Testis (tissue), 3 donors: Measurements from ENCODE around the gene CUL1. TPM values are rescaled to one million over a fixed set of nuclear protein-coding genes. Genes with fewer than 3 reads are reported as not detected.

Source experiments
- DNase-seq: peaks from one replicate; pipeline ENCODE4 v3.0.0-alpha.2; 2019
- H3K27ac ChIP-seq, 2 donors: fragments of 200-600 bp; sonication (generic); one replicate each; pipeline ENCODE4 v1.5.1; 2019
- H3K27me3 ChIP-seq: fragments of 200-600 bp; sonication (generic); one replicate; pipeline ENCODE4 v1.5.1; 2019
- H3K36me3 ChIP-seq: fragments of 200-600 bp; sonication (generic); one replicate; pipeline ENCODE4 v1.5.1; 2017; ENCODE audit warnings: low read depth; ENCODE audit errors: missing control alignments
- H3K4me1 ChIP-seq: fragments of 200-600 bp; sonication (generic); one replicate; pipeline ENCODE4 v1.5.1; 2019
- H3K4me3 ChIP-seq, 2 donors: fragments of 200-600 bp; sonication (generic); one replicate each; pipeline ENCODE4 v1.5.1; 2017 to 2019
- H3K9me3 ChIP-seq: fragments of 200-600 bp; sonication (generic); one replicate; pipeline ENCODE4 v1.5.1; 2017
- POLR2A ChIP-seq: fragments of 450-650 bp; IDR thresholded peaks from one replicate; pipeline ENCODE4 v1.6.1; 2017; ENCODE audit warnings: antibody characterized with exemption, mild to moderate bottlenecking, moderate library complexity
- WGBS, 2 donors: methylation state at CpG; one replicate each; pipeline ENCODE4 v1.1.5; 2018; 5-methylcytosine and 5-hydroxymethylcytosine counted together
- intact Hi-C: fragments of 100-400 bp; cut with DNase I; formaldehyde crosslinking; loops from one replicate; pipeline ENCODE4 v1.15.1; 2023; ENCODE audit warnings: low total_unique reads
- polyA plus RNA-seq: library from polyadenylated mRNA; stranded (reverse); fragments of 350-450 nt; fragmentation: Illumina TruSeq; extraction: RNeasy Lipid Tissue Mini Kit (QIAGEN cat#74804); gene quantifications from one replicate; pipeline ENCODE4 v1.2.3, GENCODE V29; 2014; ENCODE audit warnings: low read depth, low replicate concordance; ENCODE audit not compliant: insufficient read depth
- total RNA-seq, 2 donors: library from RNA; depleted of rRNA; stranded (reverse); fragments of >200 nt; gene quantifications; one replicate each; pipeline ENCODE4 v1.2.3, GENCODE V29; 2016
- TF ChIP-seq, protein P1 (sequence below), 3 experiments: fragments of 450-650 bp in 2 of 3; fragments of 200-600 bp in 1 of 3; sonication (generic) in 1 of 3; IDR thresholded peaks; one replicate each; pipeline ENCODE4 v1.5.1; 2016 to 2019; ENCODE audit warnings: antibody characterized with exemption in 3 of 3, mild to moderate bottlenecking in 2 of 3, moderate library complexity in 1 of 3

CUL1 gene
- total and polyA plus RNA-seq, 3 donors from 2014 or later, result 151 to 206 (median 161) TPM

GRCh38 chr7:148773334-148773733 is 74.6 kb downstream of the CUL1 start:
- Histone ChIP-seq H3K9me3 (no peaks in the 10 kb centered on the region), H3K4me3 (no peak overlapping the region), H3K4me1 (no peaks in the 10 kb centered on the region), H3K27me3 (no peaks in the 10 kb centered on the region), H3K36me3 (no peaks in the 10 kb centered on the region), H3K27ac (no peak overlapping the region)
- WGBS, 2 donors, result 68 to 76% methylated on average over 10 of the region's 10 CpGs
- DNase-seq, result no peak
- intact Hi-C loops, result no loop called here
- TF ChIP-seq, protein P1, sequence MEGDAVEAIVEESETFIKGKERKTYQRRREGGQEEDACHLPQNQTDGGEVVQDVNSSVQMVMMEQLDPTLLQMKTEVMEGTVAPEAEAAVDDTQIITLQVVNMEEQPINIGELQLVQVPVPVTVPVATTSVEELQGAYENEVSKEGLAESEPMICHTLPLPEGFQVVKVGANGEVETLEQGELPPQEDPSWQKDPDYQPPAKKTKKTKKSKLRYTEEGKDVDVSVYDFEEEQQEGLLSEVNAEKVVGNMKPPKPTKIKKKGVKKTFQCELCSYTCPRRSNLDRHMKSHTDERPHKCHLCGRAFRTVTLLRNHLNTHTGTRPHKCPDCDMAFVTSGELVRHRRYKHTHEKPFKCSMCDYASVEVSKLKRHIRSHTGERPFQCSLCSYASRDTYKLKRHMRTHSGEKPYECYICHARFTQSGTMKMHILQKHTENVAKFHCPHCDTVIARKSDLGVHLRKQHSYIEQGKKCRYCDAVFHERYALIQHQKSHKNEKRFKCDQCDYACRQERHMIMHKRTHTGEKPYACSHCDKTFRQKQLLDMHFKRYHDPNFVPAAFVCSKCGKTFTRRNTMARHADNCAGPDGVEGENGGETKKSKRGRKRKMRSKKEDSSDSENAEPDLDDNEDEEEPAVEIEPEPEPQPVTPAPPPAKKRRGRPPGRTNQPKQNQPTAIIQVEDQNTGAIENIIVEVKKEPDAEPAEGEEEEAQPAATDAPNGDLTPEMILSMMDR (IDR thresholded peaks at IDR 0.05), result no peak
- TF ChIP-seq POLR2A, result no peak

DNA sequence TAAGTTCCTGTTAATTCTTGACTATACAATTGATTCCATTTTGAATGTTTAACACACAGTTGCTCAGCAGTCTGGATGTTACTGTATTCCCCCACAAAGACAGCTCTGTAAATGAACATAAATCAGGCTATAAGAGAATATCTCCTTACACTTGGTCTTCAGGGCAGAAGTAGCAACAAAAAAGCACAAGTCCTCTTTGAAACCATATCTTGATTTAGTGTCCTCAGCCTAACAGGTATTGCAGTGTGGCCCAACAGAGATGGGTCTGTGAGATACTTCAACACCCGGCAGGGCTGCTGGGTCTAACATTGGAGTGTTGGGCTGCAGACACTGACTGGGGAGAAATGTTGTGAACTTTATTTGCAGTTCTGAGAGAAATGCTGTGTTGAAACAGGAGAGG is 75.8 kb downstream of the CUL1 start:
- no peaks in the 10 kb centered on the region for H3K36me3 ChIP-seq
- WGBS, 2 donors, result 78 to 91% methylated on average over 1 of the region's 1 CpG
- no peak overlapping the region for H3K27ac ChIP-seq
- TF ChIP-seq, protein P1 (IDR thresholded peaks at IDR 0.05), result no peak
- TF ChIP-seq POLR2A, result no peak
- no peaks in the 10 kb centered on the region for H3K9me3 ChIP-seq
- intact Hi-C loops, result no loop called here
- no peaks in the 10 kb centered on the region for H3K4me1 ChIP-seq
- H3K27me3 ChIP-seq, result no peaks in the 10 kb centered on the region
- no peak overlapping the region for H3K4me3 ChIP-seq
- no peak for DNase-seq

GRCh38 chr7:148782757-148783456 is 84.2 kb downstream of the CUL1 start:
- 58 to 72% methylated on average over 39 to 44 of the region's 44 CpGs for WGBS, 2 donors
- TF ChIP-seq, protein P1 (IDR thresholded peaks at IDR 0.05), result no peak
- TF ChIP-seq POLR2A, result no peak
- Histone ChIP-seq H3K4me1 (no peaks in the 10 kb centered on the region), H3K9me3 (no peaks in the 10 kb centered on the region), H3K27ac (no peak overlapping the region), H3K27me3 (no peaks in the 10 kb centered on the region), H3K4me3 (peak overlapping the region in 1 of 2 donors; percentile 20), H3K36me3 (no peaks in the 10 kb centered on the region)
- intact Hi-C loops, result no loop called here
- no peak for DNase-seq

DNA sequence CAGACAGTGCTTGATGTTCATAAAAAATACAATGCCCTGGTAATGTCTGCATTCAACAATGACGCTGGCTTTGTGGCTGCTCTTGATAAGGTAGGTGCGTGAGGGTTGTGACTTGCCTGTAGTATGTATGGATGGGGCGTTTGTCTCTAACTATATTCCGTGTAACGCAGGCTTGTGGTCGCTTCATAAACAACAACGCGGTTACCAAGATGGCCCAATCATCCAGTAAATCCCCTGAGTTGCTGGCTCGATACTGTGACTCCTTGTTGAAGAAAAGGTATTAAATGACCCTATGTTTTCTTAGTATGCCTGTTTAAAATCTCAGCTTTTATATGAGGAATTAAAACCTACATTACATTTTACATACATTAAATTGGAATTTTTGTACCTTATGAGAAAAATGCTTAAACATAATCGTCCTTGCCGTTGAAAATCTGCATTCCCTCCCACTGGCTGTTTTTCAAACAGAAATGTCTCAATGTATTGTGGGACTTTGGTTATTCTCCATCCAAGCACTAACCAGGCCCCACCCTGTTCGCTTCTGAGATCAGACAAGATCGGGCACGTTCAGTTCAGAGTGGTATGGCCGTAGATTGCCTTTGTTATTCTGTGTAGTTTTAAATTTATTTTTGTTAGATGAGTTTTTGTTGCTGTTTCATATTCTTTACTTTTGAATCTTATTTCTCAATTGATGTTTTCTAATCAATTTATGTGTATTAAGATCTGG is 85.3 kb downstream of the CUL1 start:
- no peaks in the 10 kb centered on the region for H3K27me3 ChIP-seq
- H3K4me1 ChIP-seq, result no peaks in the 10 kb centered on the region
- DNase-seq, result no peak
- WGBS, 2 donors, result 74 to 87% methylated on average over 15 of the region's 15 CpGs
- no peak for TF ChIP-seq POLR2A
- TF ChIP-seq, protein P1 (IDR thresholded peaks at IDR 0.05), result no peak
- no peak overlapping the region for H3K27ac ChIP-seq
- no peaks in the 10 kb centered on the region for H3K9me3 ChIP-seq
- no peaks in the 10 kb centered on the region for H3K36me3 ChIP-seq
- H3K4me3 ChIP-seq, result no peak overlapping the region
- intact Hi-C loops, result no loop called here
